Subcutaneous adipose tissue (tissue), 4 donors: ENCODE data around the gene HERC2. TPM values are rescaled to one million over a fixed set of nuclear protein-coding genes. Genes with fewer than 3 reads are reported as not detected.

Source experiments
- total RNA-seq, 4 donors: library from RNA; depleted of rRNA; stranded (reverse); fragments of >200 nt; gene quantifications; one replicate each; pipeline ENCODE4 v1.1.0, GENCODE V29; 2016
- TF ChIP-seq, protein P1 (sequence below): fragments of 450-650 bp; IDR thresholded peaks from one replicate; pipeline ENCODE4 v1.5.1; 2016; ENCODE audit warnings: low read depth, mild to moderate bottlenecking, control low read depth, antibody characterized with exemption, moderate library complexity

HERC2 gene
- total RNA-seq, 4 donors from 2014 or later, result 41.5 to 73.8 (median 50.7) TPM

DNA sequence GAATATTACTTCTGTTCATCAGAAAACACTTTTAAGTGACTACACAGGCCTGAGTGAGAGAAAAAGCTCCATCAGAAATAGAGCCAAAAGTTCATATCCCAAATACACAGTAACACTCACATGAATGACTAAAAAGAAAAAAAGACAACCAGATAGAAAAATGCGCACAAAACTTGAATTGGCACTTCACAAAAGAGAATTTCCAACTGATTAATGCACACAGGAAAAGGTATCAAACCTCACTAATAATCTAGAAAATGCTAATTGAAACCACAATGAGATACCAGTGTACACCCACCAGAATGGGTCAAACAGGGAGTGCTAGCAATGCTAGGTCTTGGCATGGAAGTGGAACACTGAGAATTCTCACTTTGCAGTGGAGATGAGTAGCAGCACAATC lies 78.6 kb downstream of the HERC2 start:
- TF ChIP-seq, protein P1, sequence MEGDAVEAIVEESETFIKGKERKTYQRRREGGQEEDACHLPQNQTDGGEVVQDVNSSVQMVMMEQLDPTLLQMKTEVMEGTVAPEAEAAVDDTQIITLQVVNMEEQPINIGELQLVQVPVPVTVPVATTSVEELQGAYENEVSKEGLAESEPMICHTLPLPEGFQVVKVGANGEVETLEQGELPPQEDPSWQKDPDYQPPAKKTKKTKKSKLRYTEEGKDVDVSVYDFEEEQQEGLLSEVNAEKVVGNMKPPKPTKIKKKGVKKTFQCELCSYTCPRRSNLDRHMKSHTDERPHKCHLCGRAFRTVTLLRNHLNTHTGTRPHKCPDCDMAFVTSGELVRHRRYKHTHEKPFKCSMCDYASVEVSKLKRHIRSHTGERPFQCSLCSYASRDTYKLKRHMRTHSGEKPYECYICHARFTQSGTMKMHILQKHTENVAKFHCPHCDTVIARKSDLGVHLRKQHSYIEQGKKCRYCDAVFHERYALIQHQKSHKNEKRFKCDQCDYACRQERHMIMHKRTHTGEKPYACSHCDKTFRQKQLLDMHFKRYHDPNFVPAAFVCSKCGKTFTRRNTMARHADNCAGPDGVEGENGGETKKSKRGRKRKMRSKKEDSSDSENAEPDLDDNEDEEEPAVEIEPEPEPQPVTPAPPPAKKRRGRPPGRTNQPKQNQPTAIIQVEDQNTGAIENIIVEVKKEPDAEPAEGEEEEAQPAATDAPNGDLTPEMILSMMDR, result no peak

DNA sequence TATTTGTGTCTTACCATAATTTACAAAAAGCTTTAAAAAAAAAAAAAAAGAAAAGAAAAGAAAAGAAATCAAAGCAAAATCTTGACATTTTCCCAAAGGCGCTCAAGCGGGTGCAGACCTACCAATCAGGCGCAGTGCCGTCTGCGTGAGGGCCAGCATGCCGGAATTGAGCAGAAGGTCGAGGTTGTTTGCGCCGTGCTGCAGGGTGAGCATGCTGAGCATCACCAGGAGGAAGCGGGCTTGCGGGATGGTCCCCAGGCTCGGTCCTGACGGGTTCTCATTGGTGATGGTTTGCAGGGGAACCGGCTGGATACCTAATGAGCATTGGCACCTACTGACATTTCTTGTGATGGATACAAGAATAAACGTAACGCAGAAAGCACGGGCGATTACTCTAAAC lies 93.9 kb downstream of the HERC2 start:
- TF ChIP-seq, protein P1, result no peak

DNA sequence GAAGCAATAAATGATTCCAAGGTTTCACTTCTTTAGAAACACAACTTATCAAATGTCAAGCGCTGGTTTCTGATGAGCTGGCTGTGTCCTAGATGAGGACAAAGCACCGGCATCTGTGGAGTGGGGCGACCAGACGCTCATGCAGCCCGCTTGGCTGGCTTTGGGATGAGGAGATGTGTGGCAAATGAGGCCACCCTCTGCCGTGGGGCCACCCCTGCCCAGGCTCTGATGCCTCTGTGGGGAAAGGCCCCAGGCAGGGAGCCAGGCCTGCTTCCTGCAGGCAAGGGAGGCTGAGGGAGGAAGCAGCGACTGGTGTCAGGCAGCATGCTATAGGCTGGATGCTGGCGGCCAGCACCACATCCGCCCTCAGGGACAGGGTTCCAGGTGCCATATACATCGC lies 102.9 kb downstream of the HERC2 start:
- TF ChIP-seq, protein P1, result no peak

DNA sequence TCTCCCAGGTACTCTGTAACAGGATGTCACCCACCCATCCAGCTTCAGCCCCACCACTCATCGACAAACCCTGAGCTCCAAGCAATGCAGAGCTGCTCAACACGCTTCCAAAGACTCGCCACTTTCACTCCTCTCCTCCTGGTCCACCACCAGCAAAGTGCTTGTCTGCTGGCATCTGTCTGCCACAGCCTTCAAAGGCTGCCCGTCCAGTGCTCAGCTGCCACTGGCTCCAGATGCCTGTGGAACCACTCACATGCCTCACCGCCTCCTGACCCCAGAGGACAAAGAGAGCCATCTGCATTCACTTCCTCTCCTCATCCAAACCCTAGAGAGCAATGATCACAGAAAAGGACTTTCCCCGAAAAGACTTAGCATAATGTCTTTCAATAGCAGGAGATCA lies 113.4 kb downstream of the HERC2 start:
- TF ChIP-seq, protein P1, result no peak

DNA sequence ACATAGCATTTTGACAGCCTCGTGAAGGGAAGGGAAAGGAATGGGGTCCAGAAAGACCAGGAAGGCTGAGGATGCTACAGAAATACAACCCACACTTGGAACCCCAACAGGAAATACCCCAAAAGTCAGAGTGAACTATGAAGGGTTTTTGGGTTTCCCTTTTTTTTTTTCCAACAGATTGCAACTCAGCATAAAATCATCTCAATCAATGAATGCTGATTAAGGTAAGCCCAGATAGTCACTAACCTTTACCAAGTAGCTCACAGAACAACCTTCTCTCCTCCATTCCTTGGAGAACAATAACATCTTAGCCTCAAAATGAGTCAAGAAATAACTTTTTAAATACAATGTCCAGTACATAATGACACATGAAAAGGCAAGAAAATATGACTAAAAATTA lies 129.2 kb downstream of the HERC2 start:
- TF ChIP-seq, protein P1, result no peak

DNA sequence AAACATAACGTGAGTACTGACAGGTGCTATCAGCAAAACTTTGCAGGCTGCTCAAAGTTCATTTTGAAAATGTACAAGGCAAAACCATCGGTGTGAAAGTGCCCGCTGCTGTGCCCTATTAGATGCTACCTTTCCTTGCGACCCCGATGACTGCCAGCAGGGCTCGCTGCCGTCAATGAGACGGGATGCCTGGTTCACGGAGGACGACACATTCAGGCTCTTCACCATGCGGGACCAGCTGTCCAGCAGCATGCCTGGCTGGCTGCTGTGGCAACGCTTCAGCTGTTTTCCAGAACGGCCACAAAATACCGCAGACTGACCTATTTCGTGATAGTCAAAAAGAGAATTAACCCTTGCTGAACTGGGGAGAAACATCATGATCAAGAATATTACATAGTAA lies 130.1 kb downstream of the HERC2 start:
- TF ChIP-seq, protein P1, result no peak

DNA sequence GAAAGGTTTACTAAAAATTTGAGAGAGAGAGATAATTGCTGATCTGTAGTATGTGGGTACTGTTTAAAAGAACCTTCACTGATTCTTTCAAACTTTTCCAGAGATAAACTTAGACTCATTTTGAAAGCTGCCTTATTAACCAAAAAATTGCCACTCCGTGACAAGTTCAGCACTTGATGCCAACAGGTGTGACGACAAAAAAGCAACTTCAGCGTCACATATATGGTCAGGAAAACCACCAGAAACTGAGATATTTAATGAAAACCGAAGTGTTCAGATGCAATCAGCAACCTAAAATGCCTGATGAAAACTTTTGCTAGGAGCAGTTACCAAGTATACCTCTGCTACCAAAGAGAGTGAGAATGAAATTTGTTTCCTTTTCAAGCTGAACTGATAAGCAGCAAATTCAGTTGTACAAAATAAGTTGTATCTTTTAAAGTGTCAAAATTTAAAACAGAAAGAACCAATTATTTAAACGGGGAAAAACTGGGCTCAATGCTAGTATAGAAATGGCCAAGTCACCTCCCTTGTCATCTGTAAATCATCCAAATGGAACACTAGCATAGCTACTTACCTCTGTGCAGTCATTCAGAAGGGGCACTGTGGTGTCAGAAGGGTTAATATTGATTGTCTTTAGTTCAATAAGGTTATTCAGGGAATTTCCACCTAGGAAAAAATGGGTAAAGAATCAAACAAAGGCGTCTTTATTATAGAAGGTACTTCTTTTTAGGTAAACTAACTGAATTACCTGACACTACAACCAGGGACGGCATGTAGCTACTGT lies 131.4 kb downstream of the HERC2 start:
- TF ChIP-seq, protein P1, result no peak
